ENCODE results near the gene NELFA.
"Not testable (repeated sequence)": the region's sequence is repeated elsewhere in the genome, so short reads cannot be mapped to it uniquely, and the experiment has no call there.

Gene NELFA

DNA sequence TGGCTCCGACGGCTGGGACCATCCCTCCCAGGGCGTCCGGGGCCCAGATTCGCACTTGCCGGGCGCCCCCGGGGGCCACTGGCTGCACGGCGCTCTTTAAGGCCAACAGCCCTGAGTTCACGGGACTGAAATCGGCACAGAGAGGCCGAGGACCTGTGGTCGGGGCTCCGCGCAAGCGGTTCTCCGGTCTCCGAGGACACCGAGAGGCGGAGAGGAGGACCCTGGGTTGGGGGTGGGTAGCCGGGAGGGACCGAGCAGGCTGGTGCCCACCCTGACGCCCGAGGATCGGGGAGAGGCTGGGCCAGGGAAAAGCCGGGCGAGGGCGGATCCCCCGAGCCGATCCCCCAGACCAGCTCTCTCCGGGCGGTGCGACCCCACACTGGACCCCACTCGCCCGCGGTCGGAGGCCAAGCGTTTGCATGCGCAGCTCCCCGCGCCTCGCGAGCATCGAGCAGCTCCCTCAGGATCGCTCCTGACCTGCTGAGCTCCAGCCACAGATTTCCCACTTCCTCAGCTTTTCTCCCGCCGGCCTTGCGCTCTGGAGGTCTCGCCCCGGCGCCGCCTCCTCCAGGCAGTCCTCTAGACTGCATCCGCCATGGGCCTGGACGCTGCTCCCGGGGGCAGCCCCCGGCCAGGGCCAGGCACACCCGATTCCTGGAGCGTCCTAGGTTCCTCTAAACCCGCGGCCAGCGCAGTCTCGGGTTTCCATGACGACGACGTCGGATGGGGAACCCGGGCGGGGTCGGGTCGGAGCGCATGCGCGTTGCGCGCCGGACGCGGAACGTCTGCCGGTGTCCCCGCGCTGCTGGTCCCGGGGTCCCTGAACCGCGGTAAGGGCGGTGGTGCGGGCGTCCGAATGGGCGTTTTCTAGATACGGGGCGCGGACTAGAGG lies 32.7 kb upstream of the NELFA start:
- in situ Hi-C loops (cut with MboI; ENCODE audit: low sequenced_read_pairs) = no loop called here

DNA sequence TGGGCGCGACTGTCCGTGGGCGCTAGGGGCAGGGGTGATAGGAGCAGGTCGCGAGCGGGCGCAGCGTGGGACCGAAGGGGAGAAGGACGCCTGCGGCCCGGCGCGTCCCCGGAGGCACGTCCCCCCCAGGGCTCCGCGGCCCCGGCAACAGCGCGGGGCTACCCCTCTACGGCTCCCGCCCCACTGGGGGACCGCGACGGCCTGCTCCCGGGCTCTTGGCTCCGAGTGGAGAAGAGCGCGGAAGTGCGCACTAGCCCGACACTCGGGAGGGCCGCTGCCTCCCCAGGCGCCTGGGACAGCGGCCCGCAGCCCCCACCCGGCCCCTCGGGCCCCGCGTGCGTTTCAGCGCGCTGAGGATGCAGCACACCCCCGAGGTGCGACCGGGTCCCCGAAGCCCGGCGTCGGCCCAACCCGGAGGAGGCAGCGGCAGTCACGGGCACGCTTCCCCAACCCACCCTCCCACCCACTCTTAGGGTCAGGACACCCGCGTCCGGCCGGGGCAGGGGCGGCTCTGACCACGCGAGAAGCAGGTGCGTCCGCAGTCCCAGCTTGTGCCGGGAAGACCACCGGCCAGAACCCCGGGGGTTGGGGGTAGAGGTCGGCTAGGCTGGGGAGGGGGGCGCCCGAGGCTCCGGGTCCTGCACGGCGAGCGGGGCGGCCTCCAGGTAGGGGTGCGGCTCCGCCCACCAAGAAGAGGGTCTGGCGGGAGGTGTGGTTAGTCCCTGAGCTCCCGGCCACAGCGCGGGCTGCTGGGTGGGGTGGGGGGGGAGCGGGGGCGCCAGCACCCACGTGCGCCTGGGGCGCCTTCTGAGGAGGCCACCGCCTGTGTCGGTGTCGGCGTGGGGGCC lies 31.8 kb upstream of the NELFA start:
- in situ Hi-C loops (cut with MboI; ENCODE audit: low sequenced_read_pairs) = no loop called here

DNA sequence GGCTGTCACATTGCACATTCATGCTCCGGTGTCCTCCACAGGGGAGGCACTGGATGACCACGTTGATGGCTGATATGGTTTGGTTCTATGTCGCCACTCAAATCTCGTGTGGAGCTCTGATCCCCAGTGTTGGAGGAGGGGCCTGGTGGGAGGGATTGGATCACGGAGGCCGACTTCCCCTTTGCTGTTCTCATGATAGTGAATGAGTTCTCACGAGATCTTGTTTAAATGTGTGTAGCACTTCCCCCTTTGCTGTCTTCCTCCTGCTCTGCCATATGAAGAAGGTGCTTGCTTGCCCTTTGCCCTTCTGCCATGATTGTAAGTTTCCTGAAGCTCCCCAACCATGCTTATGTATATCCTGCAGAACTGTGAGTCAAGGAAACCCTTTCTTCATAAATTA lies 28.1 kb upstream of the NELFA start:
- in situ Hi-C loops (cut with MboI; ENCODE audit: low sequenced_read_pairs) = no loop called here

DNA sequence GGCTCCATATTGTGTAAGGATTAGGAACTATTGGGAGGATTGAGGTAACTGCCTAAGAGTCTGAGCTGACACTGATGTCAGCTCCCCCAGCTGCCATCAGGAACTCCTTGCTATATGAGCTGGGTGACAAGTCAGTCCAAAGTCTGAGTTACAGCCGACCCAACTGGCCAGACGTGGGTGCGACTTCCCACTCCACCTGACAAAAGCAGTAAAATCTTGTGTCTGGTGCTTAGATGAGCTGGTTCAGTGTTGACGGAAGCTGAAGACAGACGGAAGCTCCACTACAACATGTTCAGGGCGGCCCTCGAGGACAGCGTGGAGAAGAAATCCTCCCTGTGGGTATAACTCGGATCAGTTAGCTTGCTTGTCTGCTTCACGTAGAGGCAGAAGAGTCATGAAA lies 27.6 kb upstream of the NELFA start:
- in situ Hi-C loops (cut with MboI; ENCODE audit: low sequenced_read_pairs) = no loop called here

DNA sequence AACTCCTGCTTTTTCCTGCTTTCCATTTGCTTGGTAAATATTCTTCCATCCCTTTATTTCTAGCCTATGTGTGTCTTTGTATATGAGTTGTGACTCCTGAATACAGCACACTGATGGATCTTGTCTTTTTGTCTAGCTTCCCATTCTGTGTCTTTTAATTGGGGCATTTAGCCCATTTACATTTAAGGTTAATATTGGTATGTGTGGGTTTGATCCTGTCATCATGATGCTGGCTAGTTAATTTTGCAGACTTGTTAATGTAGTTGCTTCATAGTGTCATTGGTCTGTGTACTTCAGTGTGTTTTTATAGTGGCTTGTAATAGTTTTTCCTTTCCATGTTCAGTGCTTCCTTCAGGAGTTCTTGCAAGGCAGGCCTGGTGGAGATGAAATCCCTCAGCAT lies 22.4 kb upstream of the NELFA start:
- in situ Hi-C loops (cut with MboI; ENCODE audit: low sequenced_read_pairs) = not testable (repeated sequence)

DNA sequence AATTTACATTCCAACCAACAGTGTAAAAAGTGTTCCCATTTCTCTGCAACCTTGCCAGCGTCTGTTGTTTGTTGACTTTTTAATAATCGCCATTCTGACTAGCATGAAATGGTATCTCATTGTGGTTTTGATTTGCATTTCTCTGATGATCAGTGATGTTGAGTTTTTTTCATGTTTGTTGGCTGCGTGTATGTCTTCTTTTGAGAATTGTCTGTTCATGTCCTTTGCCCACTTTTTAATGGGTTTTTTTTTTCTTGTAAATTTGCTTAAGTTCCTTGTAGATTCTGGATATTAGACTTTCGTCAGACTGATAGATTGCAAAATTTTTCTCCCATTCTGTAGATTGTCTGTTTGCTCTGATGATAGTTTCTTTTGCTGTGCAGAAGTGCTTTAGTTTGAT lies 18.3 kb upstream of the NELFA start:
- in situ Hi-C loops (cut with MboI; ENCODE audit: low sequenced_read_pairs) = not testable (repeated sequence)

DNA sequence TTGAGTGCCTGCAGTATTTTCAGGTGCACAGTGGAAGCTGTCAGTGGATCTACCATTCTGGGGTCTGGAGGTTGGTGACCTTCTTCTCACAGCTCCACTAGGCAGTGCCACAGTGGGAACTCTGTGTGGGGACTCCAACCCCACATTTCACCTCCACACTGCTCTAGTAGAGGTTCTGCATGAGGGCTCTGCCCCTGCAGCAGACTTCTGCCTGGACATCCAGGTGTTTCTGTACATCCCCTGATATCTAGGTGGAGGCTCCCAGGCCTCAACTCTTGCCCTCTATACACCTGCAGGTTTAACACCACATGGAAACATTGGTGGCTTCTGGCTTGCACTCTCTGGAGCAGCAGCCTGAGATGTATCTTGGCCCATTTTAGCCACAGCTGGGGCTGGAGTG lies 17.0 kb upstream of the NELFA start:
- in situ Hi-C loops (cut with MboI; ENCODE audit: low sequenced_read_pairs) = no loop called here

DNA sequence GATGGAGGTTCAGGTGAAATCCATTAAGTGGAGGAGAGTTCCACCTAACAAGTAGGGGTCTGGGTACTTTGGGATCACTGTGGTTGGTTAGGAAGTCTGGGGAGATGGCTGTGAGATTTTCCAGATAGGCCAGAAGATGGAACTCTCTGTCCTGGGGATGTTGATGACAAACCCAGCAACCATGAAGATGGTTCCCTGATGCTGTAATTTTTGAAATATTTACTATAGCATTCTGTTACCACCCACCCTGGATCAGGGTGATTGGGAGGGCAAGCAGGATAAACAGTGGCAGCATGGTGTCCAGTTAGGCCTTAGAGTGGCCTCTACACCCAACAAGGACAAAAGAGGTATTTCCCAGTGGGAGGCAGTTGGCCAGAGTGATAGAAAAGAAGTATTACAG lies 15.9 kb upstream of the NELFA start:
- in situ Hi-C loops (cut with MboI; ENCODE audit: low sequenced_read_pairs) = no loop called here

DNA sequence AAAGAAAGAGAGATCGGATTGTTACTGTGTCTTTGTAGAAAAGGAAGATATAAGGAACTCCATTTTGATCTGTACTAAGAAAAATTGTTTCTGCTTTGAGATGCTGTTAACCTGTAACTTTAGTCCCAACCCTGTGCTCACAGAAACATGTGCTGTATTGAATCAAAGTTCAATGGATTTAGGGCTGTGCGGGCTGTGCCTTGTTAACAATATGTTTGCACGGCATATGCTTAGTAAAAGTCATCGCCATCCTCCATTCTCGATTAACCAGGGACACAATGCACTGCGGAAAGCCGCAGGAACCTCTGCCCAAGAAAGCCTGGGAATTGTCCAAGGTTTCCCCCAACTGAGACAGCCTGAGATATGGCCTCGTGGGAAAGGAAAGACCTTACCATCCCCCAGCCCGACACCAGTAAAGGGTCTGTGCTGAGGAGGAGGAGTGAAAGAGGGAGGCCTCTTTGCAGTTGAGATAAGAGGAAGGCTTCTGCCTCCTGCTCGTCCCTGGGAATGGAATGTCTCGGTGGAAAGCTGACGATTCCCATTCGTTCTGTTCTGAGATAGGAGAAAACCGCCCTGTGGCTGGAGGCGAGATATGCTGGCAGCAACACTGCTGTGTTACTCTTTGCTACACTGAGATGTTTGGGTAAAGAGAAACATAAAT lies 12.7 kb upstream of the NELFA start:
- in situ Hi-C loops (cut with MboI; ENCODE audit: low sequenced_read_pairs) = not testable (repeated sequence)

DNA sequence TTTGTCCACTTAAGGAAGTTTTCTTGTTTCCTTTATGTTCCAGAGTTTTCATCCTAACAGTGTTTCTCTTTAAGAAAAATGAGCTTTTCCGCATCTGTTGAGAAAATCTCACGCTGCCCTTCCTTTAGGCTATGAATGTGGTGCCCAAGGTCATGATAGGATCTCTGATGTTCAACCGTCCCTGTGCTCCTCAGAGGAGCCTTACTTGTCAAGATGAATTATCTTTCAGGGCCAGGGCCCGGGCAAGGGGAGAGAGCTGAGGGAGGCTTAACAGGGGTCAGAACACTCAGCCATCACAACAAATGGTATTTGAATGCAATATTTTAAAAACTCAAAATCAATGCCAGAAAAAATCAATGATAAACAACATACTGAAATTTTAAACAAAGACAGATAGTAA lies 6.2 kb upstream of the NELFA start:
- in situ Hi-C loops (cut with MboI; ENCODE audit: low sequenced_read_pairs) = no loop called here

DNA sequence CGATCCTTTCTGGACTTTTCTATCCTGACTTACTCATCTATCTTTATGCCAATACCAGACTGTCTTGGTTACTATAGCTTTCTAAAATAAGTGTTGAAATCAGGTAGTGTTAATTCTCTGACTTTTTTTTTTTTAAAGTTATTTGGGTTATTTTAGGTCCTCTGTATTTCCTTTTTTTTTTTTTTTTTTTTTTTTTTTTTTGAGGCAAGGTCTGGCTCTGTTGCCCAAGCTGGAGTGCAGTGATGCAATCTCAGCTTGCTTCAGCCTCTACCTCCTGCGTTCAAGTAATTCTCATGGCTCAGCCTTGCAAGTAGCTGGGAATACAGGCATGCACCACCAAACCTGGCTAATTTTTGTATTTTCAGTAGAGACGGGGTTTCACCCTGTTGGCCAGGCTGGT lies 2.8 kb upstream of the NELFA start:
- in situ Hi-C loops (cut with MboI; ENCODE audit: low sequenced_read_pairs) = no loop called here

DNA sequence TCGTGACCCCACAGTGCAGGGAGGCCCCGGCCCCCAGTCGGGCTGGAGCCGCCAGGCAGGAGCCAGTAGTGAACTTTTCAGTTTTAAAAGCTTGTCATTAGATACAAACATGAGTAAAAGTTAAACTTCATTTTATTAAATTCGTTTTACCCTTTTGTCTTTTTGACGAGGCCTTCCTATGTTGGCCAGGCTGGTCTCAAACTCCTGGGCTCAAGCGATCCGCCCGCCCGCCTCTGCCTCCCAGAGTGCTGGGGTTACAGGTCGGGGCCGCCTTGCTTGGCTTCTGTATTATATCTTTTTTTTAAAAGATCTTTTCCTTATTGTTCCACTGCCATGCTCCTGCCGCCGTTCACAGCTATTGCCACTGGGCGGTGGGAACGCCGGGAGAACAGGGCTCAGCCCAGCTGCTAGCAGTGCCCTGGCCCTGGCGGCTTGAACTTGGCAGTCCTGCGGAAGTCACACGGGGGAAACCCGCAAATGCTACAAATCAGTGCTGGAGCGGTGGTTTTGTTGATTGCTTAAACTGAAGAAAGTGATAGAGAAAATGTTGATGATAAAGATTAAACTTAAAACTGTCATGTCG lies 968 bp upstream of the NELFA start:
- in situ Hi-C loops (cut with MboI; ENCODE audit: low sequenced_read_pairs) = no loop called here

DNA sequence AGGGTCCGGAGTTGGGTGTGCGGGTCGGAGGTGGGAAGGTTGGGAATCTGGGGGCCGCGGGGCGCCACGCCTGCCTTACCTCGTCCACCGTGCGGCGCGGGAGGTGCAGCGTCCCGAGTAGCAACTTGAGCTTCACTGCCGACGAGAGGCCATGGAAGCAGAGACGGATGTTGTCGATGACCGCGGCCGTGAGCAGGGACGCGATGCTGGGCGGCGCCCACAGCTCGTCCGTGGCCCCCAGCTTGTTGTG lies 178 bp downstream of the NELFA start:
- in situ Hi-C loops (cut with MboI; ENCODE audit: low sequenced_read_pairs) = no loop called here

DNA sequence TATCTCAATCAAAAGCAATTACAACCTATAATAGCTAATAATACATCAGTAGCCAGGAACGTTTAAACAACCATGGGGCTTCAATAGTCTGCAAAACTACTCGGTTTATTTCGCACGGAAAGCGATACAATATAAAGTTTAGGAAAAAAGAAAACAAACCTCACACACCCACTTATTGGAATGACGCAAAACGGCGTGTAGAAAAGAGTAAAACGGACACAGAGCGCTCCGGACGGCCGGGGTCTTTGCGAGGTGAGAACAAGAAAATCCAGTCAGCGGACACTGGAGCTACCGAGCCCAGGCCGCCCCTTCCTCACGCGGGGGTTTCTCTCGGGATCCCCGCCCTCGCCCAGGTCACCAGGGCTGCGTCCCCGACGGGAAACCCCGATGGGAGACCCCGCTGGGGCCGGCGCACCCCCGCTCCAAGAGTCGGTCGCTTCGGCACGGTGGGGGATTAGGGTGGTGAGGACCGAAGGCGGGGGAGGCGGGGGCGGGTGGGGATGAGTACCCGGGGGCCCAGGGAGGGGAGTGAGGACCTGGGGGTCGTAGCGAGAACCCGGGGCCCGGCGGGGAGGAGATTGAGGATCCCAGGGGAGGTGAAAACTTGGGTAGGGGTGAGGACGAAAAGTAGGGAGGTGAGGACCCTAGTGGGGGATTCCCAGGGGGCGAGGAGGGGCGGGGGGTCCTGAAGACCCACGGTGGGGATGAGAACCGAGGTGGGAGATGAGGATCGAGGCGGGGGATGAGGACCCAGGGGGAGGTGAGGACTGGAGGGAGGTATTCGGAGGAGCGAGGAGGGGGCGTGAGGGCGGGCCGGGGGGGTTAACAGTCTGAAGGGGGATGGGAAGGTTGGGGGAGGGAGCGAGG lies 737 bp downstream of the NELFA start:
- in situ Hi-C loops (cut with MboI; ENCODE audit: low sequenced_read_pairs) = no loop called here

DNA sequence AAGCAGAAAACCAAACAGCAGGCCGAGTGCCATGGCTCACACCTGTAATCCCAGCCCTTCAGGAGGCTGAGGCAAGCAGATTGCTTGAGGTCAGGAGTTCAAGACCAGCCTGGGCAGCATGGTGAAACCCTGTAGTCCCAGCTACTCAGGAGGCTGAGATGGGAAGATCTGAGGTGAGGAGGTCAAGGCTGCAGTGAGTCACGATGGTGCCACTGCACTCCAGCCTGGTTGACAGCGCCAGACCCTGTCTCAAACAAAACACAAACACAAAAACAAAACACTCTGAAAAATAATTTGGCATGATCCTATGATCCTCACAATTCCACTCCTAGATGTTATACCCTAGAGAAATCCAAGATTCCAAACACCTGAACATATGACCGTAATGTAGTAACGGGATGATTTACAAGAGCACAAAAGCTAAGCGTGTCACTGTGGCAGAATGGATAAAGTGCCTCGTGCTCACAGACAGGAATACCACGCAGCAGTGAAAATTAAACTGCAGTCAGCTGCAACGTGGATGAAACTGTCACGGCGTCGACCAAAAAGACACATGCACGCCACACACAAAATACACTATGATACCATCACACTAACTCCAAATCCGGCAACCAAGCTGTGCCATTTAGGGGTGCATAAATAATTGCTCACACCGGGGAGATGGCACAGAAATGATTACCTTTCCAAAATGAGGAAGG lies 1.7 kb downstream of the NELFA start:
- in situ Hi-C loops (cut with MboI; ENCODE audit: low sequenced_read_pairs) = no loop called here

DNA sequence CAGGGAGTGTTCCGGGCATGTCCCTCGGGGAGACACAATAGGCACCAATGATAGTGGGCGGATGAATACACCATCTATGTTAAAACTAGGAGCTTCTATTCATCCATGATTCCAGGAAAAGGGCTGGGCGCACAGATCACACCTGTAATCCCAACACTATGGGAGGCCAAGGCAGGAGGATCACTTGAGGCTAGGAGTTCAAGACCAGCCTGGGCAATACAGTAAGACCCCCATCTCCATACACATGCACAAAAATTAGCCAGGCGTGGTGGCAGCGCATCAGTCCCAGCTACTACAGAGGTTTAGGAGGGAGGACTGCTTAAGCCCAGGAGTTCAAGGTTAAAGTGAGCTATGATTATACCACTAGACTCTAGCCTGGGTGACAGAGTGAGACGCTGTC lies 2.4 kb downstream of the NELFA start:
- in situ Hi-C loops (cut with MboI; ENCODE audit: low sequenced_read_pairs) = no loop called here

DNA sequence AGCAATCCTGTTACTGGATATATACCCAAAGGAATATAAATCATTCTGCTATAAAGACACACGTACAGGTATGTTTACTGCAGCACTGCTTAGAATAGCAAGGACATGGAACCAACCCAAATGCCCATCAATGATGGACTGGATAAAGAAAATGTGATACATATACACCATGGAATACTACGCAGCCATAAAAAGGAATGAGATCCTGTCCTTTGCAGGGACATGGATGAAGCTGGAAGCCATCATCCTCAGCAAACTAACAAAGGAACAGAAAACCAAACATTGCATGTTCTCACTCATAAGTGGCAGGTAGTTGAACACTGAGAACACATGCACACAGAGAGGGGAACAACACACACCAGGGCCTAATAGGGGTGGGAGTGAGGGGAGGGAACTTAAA lies 5.4 kb downstream of the NELFA start:
- in situ Hi-C loops (cut with MboI; ENCODE audit: low sequenced_read_pairs) = not testable (repeated sequence)

DNA sequence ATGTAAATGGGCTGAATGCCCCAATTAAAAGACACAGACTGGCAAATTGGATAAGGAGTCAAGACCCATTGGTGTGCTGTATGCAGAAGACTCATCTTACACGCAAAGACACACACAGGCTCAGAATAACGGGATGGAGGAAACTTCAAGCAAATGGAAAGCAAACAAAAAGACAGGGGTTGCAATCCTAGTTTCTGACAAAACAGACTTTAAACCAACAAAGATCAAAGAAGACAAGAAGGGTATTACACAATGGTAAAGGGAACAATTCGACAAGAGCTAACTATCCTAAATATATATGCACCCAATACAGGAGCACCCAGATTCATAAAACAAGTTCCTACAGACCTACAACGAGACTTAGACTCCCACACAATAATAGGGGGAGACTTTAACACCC lies 9.5 kb downstream of the NELFA start:
- in situ Hi-C loops (cut with MboI; ENCODE audit: low sequenced_read_pairs) = not testable (repeated sequence)

DNA sequence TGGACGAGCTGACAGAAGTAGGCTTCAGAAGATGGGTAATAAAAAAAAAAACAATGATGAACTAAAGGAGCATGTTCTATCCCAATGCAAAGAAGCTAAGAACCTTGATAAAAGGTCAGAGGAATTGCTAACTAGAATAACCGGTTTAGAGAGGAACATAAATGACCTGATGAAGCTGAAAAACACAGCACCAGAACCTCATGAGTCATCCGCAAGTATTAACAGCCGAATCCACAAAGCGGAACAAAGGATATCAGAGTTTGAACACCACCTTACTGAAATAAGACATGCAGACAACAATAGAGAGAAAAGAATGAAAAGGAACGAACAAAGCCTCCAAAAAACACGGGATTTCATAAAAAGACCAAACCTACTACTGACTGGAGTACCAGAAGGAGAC lies 10.5 kb downstream of the NELFA start:
- in situ Hi-C loops (cut with MboI; ENCODE audit: low sequenced_read_pairs) = no loop called here

DNA sequence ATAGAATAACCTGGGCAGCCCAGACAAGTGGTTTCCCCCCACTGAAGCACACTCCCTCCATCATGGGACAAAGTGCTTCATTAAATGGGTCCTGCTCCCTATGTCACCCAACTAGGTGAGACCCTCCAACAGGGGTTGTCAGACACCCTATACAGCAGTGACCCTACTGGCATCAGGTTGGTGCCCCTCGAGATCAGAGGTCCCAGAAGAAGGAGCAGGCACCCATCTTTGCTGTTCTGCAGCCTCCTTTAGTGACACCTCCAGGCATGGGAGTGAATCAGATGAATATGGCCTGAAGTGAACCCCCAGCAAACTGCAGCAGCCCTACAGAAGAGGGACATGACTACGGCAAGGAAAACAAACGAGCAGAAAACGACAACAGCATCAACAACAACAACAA lies 11.1 kb downstream of the NELFA start:
- in situ Hi-C loops (cut with MboI; ENCODE audit: low sequenced_read_pairs) = no loop called here

All from hTERT RPE-1 (cell line).